IMR-90 (cell line): ENCODE results near the gene MAGEA2. TPM values are rescaled to one million over a fixed set of nuclear protein-coding genes. Genes with fewer than 3 reads are reported as not detected.
"Not testable (repeated sequence)": the region's sequence is repeated elsewhere in the genome, so short reads cannot be mapped to it uniquely, and the experiment has no call there.

ENCODE experiments used
- ATAC-seq: fragments of 200-7000 bp; cut with Tn5 transposase; 2 replicates; pipeline ENCODE4 v1.9.1; 2020; ENCODE audit warnings: low read depth, mild to moderate bottlenecking, moderate library complexity
- BruUV-seq: library from RNA; stranded (reverse); fragments of 400-500 nt; replicated peaks from 2 replicates; lab custom pipeline; 2021; lab: Mats Ljungman, UMichigan
- CTCF ChIA-PET: fragments of 300-600 bp; formaldehyde crosslinking; extraction: SDS; loops from one replicate; lab custom pipeline; 2021; ENCODE audit warnings: antibody characterized with exemption; lab: Yijun Ruan, JAX
- POLR2A ChIA-PET: fragments of 300-600 bp; sonication (Branson Sonifier 250); formaldehyde crosslinking; loops from one replicate; lab custom pipeline; 2022; ENCODE audit warnings: antibody characterized with exemption; ENCODE audit not compliant: unreplicated experiment; lab: Charles Lee
- DNase-seq: peaks from one replicate; pipeline ENCODE4 v3.0.0; 2013
- H2AFZ ChIP-seq: replicated peaks from 2 replicates; pipeline ENCODE3; 2013; ENCODE audit warnings: low read length, mild to moderate bottlenecking; ENCODE audit not compliant: poor library complexity
- H2AK5ac ChIP-seq: 2 replicates; pipeline ENCODE4 v1.6.1; 2013; ENCODE audit warnings: low read depth, low read length, inconsistent platforms
- H2AK9ac ChIP-seq: replicated peaks from 2 replicates; pipeline ENCODE3; 2013; ENCODE audit warnings: mild to moderate bottlenecking, low read depth, low read length, moderate library complexity; ENCODE audit not compliant: poor library complexity
- H2BK120ac ChIP-seq: 2 replicates; pipeline ENCODE4 v1.6.1; 2013; ENCODE audit warnings: low read depth, low read length, inconsistent platforms
- H2BK15ac ChIP-seq: 3 replicates; pipeline ENCODE4 v1.6.1; 2013; ENCODE audit warnings: low read depth, low read length, inconsistent platforms
- H2BK20ac ChIP-seq: 2 replicates; pipeline ENCODE4 v1.6.1; 2013; ENCODE audit warnings: low read depth, mild to moderate bottlenecking, inconsistent platforms, low read length, moderate library complexity
- H2BK5ac ChIP-seq: 2 replicates; pipeline ENCODE4 v1.6.1; 2013; ENCODE audit warnings: mild to moderate bottlenecking, low read depth, low read length, inconsistent platforms; ENCODE audit not compliant: poor library complexity, severe bottlenecking
- H3K14ac ChIP-seq: replicated peaks from 2 replicates; pipeline ENCODE4 v1.6.1; 2013; ENCODE audit warnings: low read depth, low read length, inconsistent platforms
- H3K18ac ChIP-seq: 2 replicates; pipeline ENCODE4 v1.6.1; 2013; ENCODE audit warnings: low read depth, low read length, control low read depth
- H3K23ac ChIP-seq: 2 replicates; pipeline ENCODE4 v1.6.1; 2013; ENCODE audit warnings: low read depth, low read length, inconsistent platforms
- H3K27ac ChIP-seq: 2 replicates; pipeline ENCODE4 v1.5.1; 2013; ENCODE audit warnings: mild to moderate bottlenecking, control low read depth, low read length; ENCODE audit not compliant: insufficient read depth
- H3K27me3 ChIP-seq: 2 replicates; pipeline ENCODE4 v1.6.1; 2013; ENCODE audit warnings: low read length; ENCODE audit not compliant: control insufficient read depth, insufficient read depth
- H3K36me3 ChIP-seq: 2 replicates; pipeline ENCODE4 v1.6.1; 2013; ENCODE audit warnings: low read length, mixed read lengths; ENCODE audit not compliant: control insufficient read depth, insufficient read depth
- H3K4ac ChIP-seq: 2 replicates; pipeline ENCODE4 v1.6.1; 2013; ENCODE audit warnings: low read depth, low read length, inconsistent platforms
- H3K4me1 ChIP-seq: 2 replicates; pipeline ENCODE4 v1.6.1; 2013; ENCODE audit warnings: low read length, mixed read lengths; ENCODE audit not compliant: control insufficient read depth, insufficient read depth
- H3K4me2 ChIP-seq: 2 replicates; pipeline ENCODE4 v1.6.1; 2013; ENCODE audit warnings: low read depth, mild to moderate bottlenecking, control low read depth, low read length, moderate library complexity
- H3K4me3 ChIP-seq: 2 replicates; pipeline ENCODE4 v1.5.1; 2013; ENCODE audit warnings: low read depth, mild to moderate bottlenecking, control low read depth, low read length, moderate library complexity; ENCODE audit not compliant: insufficient read depth
- H3K56ac ChIP-seq: 2 replicates; pipeline ENCODE4 v1.6.1; 2013; ENCODE audit warnings: low read length, inconsistent platforms; ENCODE audit not compliant: insufficient read depth; ENCODE audit errors: extremely low read depth
- H3K79me1 ChIP-seq, 2 experiments: 2 replicates each; pipeline ENCODE4 v1.6.1; 2013; ENCODE audit warnings: low read length in 2 of 2, inconsistent platforms in 1 of 2, low read depth in 1 of 2
- H3K9ac ChIP-seq: 2 replicates; pipeline ENCODE4 v1.6.1; 2013; ENCODE audit warnings: low read depth, low read length, control low read depth
- H3K9me1 ChIP-seq: 2 replicates; pipeline ENCODE4 v1.6.1; 2013; ENCODE audit warnings: low read length, inconsistent platforms; ENCODE audit not compliant: insufficient read depth
- H3K9me3 ChIP-seq: 2 replicates; pipeline ENCODE4 v1.6.1; 2013; ENCODE audit warnings: low read length; ENCODE audit not compliant: control insufficient read depth, insufficient read depth
- H4K20me1 ChIP-seq: 2 replicates; pipeline ENCODE4 v1.6.1; 2013; ENCODE audit warnings: low read length, inconsistent platforms; ENCODE audit not compliant: insufficient read depth
- H4K5ac ChIP-seq: 2 replicates; pipeline ENCODE4 v1.6.1; 2013; ENCODE audit warnings: mild to moderate bottlenecking, low read depth, low read length, control low read depth
- H4K8ac ChIP-seq, 2 experiments: 2 replicates each; pipeline ENCODE4 v1.6.1; 2013; ENCODE audit warnings: low read depth in 2 of 2, low read length in 2 of 2, control low read depth in 1 of 2, inconsistent platforms in 1 of 2
- H4K91ac ChIP-seq: 2 replicates; pipeline ENCODE4 v1.6.1; 2013; ENCODE audit warnings: low read depth, low read length, inconsistent platforms; ENCODE audit not compliant: insufficient read depth
- WGBS, 2 experiments: methylation state at CpG; one replicate each; pipeline versions ENCODE4 v1.1.5 to v1.1.7; 2013; ENCODE audit warnings: missing lambda C conversion rate in 2 of 2; ENCODE audit not compliant: insufficient read length in 1 of 2; ENCODE audit errors: extremely low coverage in 2 of 2; 5-methylcytosine and 5-hydroxymethylcytosine counted together
- dilution Hi-C: fragments of 300-500 bp; cut with HindIII; formaldehyde crosslinking; loops from one replicate; pipeline ENCODE4 v1.14.3; 2018; ENCODE audit warnings: low sequenced_read_pairs; ENCODE audit not compliant: unreplicated experiment
- in situ Hi-C: fragments of 300-500 bp; cut with MboI; formaldehyde crosslinking; loops from 3 replicates; pipeline ENCODE4 v1.14.3; 2019; ENCODE audit warnings: low sequenced_read_pairs, inconsistent platforms, mixed read lengths
- intact Hi-C: fragments of 100-400 bp; cut with micrococcal nuclease; formaldehyde crosslinking; loops from 2 replicates; pipeline ENCODE4 v1.10.0; 2022
- polyA plus RNA-seq, 3 experiments: library from polyadenylated mRNA; depleted of rRNA; stranded (reverse); fragments of >200 nt; gene quantifications; 2 replicates each; pipeline ENCODE4 v1.2.3, GENCODE V29; 2012; ENCODE audit warnings: low replicate concordance in 1 of 3
- total RNA-seq: library from RNA; depleted of rRNA; stranded (reverse); fragments of >200 nt; gene quantifications from 2 replicates; pipeline ENCODE4 v1.2.3, GENCODE V29; 2012; rRNA removed

MAGEA2 gene
- total and polyA plus RNA-seq, 2 of the 4 experiments (the other 2 are of a cell fraction) = not detected

- WGBS, 2 experiments = no CpG with 5 or more reads among the region's 5 CpGs
- H3K9me1 ChIP-seq, H2BK120ac ChIP-seq, H2AFZ ChIP-seq, H2BK5ac ChIP-seq, H3K36me3 ChIP-seq, H3K9ac ChIP-seq, dilution Hi-C loops, H3K27me3 ChIP-seq, H4K8ac ChIP-seq, H3K4me2 ChIP-seq, H2BK15ac ChIP-seq, H2AK5ac ChIP-seq, H3K14ac ChIP-seq, DNase-seq, H3K79me1 ChIP-seq, H3K4ac ChIP-seq, POLR2A ChIA-PET, H4K20me1 ChIP-seq, H3K4me1 ChIP-seq, ATAC-seq, H3K23ac ChIP-seq, in situ Hi-C loops, H4K91ac ChIP-seq, H3K56ac ChIP-seq, H3K9me3 ChIP-seq, H3K4me3 ChIP-seq, H2BK20ac ChIP-seq, BruUV-seq, CTCF ChIA-PET, H3K27ac ChIP-seq, H2AK9ac ChIP-seq, intact Hi-C loops, H3K18ac ChIP-seq, H4K5ac ChIP-seq: not testable (repeated sequence)
These were observed 53.3 kb downstream of the MAGEA2 start for GRCh38 chrX:152700390-152700789.

Other genes with a start within 250 kb of the MAGEA2 start
- gene GABRQ, start 115.9 kb downstream of the MAGEA2 start, total RNA-seq = under 0.01 TPM in 1 of 2 replicates, not detected in the other
- gene GABRQ, start 115.9 kb downstream of the MAGEA2 start, polyA plus RNA-seq (2012; rRNA removed) = 0.03 TPM in 2 replicates
- not detected in 2 replicates for gene MAGEA3, start 55.0 kb downstream of the MAGEA2 start, total RNA-seq
- gene MAGEA3, start 55.0 kb downstream of the MAGEA2 start, polyA plus RNA-seq (2012; rRNA removed) = not detected in 2 replicates
- not detected in 2 replicates for gene CSAG2, start 44.6 kb downstream of the MAGEA2 start, total RNA-seq
- gene CSAG2, start 44.6 kb downstream of the MAGEA2 start, polyA plus RNA-seq (2012; rRNA removed) = not detected in 2 replicates
- not detected in 2 replicates for gene MAGEA2B, start 39.2 kb downstream of the MAGEA2 start, total RNA-seq
- not detected in 2 replicates for gene MAGEA2B, start 39.2 kb downstream of the MAGEA2 start, polyA plus RNA-seq (2012; rRNA removed)
- not detected in 2 replicates for gene CSAG1, start 20.1 kb downstream of the MAGEA2 start, total RNA-seq
- not detected in 2 replicates for gene CSAG1, start 20.1 kb downstream of the MAGEA2 start, polyA plus RNA-seq (2012; rRNA removed)
- not detected in 2 replicates for gene MAGEA12, start 20.1 kb downstream of the MAGEA2 start, total RNA-seq
- not detected in 2 replicates for gene MAGEA12, start 20.1 kb downstream of the MAGEA2 start, polyA plus RNA-seq (2012; rRNA removed)
- gene CSAG3, start 5.4 kb upstream of the MAGEA2 start, total RNA-seq = not detected in 2 replicates
- not detected in 2 replicates for gene CSAG3, start 5.4 kb upstream of the MAGEA2 start, polyA plus RNA-seq (2012; rRNA removed)
- gene MAGEA6, start 15.8 kb upstream of the MAGEA2 start, total RNA-seq = not detected in 2 replicates
- gene MAGEA6, start 15.8 kb upstream of the MAGEA2 start, polyA plus RNA-seq (2012; rRNA removed) = not detected in 2 replicates
- 15.8 and 25.8 TPM in 2 replicates for gene CETN2, start 76.9 kb upstream of the MAGEA2 start, total RNA-seq
- gene CETN2, start 76.9 kb upstream of the MAGEA2 start, polyA plus RNA-seq (2012; rRNA removed) = 31.2 and 34.0 TPM in 2 replicates
- gene NSDHL, start 77.2 kb upstream of the MAGEA2 start, total RNA-seq = 20.8 and 22.8 TPM in 2 replicates
- gene NSDHL, start 77.2 kb upstream of the MAGEA2 start, polyA plus RNA-seq (2012; rRNA removed) = 26.0 and 27.1 TPM in 2 replicates
- 3.2 and 3.6 TPM in 2 replicates for gene ZNF185, start 144.2 kb upstream of the MAGEA2 start, total RNA-seq
- gene ZNF185, start 144.2 kb upstream of the MAGEA2 start, polyA plus RNA-seq (2012; rRNA removed) = 6.2 and 6.3 TPM in 2 replicates
- gene PNMA5, start 240.3 kb upstream of the MAGEA2 start, total RNA-seq = not detected in 2 replicates
- gene PNMA5, start 240.3 kb upstream of the MAGEA2 start, polyA plus RNA-seq (2012; rRNA removed) = not detected in 2 replicates